Measurements from ENCODE around the gene PRPF18. TPM values are rescaled to one million over a fixed set of nuclear protein-coding genes. Genes with fewer than 3 reads are reported as not detected.

PRPF18 gene
- total RNA-seq, 4 donors from 2014 or later = 19.8 to 42.4 (median 32.3) TPM

DNA sequence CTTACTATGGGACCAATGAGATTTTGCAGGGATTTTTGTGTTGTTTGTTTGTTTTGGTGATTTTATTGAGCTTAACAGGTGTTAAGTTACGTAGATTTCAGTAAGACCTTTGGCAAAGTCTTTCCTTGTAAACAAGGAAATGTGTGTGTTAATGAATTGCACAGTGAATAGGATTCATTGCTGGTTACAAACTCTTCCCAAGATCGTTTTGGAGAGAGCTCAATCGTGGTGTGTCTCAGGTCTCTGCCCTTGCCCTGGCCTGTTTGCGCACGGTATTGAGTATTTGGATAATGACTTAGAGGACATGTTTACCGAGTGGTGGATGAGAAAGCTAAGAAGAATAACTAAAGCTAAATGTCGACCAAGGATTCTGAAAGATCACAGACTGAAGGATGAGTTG is 41.9 kb downstream of the PRPF18 start:
- in situ Hi-C loops (cut with MboI; ENCODE audit: low pct_ligation_motif_present in 1 of 4, low pct_unique_long_range_greater_than_20kb in 1 of 4, low sequenced_read_pairs in 3 of 4) (no loop called here), intact Hi-C loops (cut with DNase I; ENCODE audit: low total_unique reads) (no loop called here)
- H3K27ac ChIP-seq = no peak overlapping the region
- H3K4me1 ChIP-seq = peaks cover 4 to 12% (median 7%) of the 10 kb centered on the region in 4 donors
- TF ChIP-seq EP300 (IDR thresholded peaks at IDR 0.05; ENCODE audit: low read depth) (no peak), POLR2AphosphoS5 (IDR thresholded peaks at IDR 0.05) (no peak)
- H3K9me3 ChIP-seq = no peaks in the 10 kb centered on the region
- WGBS, 2 donors (ENCODE audit: low coverage in 1 of 2) = 42 to 56% methylated on average over 3 to 7 of the region's 7 CpGs
- no peaks in the 10 kb centered on the region for H3K27me3 ChIP-seq
- no peak for DNase-seq
- H3K36me3 ChIP-seq = peaks cover 0 to 7% (median 2%) of the 10 kb centered on the region in 4 donors
- no peak overlapping the region for H3K4me3 ChIP-seq

DNA sequence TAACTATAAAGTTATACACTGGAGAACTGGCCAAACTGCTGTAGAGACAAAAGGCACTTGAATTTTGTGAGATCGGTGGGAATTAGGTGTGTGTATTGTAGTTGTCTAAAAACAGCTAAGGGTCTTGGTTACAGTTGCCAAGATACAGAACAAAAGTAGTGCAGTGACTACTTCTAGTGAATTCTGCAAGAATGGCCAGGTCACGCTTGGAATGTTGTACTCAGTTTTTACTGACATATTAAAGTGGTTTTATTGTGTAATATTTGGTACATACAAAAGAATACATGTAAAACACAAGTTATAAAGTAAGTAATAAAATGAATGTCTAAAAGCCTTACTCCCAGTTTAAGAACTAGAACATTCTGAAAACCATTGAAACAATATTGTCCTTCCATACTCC is 42.4 kb downstream of the PRPF18 start:
- no peak overlapping the region for H3K4me3 ChIP-seq
- H3K27ac ChIP-seq = peak overlapping the region in 1 of 4 donors; percentile 8
- no peak for TF ChIP-seq POLR2A (IDR thresholded peaks at IDR 0.05)
- TF ChIP-seq POLR2AphosphoS5 (IDR thresholded peaks at IDR 0.05) = no peak
- no peak for TF ChIP-seq EP300 (IDR thresholded peaks at IDR 0.05; ENCODE audit: low read depth)
- TF ChIP-seq, protein P1, sequence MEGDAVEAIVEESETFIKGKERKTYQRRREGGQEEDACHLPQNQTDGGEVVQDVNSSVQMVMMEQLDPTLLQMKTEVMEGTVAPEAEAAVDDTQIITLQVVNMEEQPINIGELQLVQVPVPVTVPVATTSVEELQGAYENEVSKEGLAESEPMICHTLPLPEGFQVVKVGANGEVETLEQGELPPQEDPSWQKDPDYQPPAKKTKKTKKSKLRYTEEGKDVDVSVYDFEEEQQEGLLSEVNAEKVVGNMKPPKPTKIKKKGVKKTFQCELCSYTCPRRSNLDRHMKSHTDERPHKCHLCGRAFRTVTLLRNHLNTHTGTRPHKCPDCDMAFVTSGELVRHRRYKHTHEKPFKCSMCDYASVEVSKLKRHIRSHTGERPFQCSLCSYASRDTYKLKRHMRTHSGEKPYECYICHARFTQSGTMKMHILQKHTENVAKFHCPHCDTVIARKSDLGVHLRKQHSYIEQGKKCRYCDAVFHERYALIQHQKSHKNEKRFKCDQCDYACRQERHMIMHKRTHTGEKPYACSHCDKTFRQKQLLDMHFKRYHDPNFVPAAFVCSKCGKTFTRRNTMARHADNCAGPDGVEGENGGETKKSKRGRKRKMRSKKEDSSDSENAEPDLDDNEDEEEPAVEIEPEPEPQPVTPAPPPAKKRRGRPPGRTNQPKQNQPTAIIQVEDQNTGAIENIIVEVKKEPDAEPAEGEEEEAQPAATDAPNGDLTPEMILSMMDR (IDR thresholded peaks at IDR 0.05) = no peak
- 81% methylated on average over 2 of the region's 2 CpGs for WGBS, 2 donors (ENCODE audit: low coverage in 1 of 2)
- H3K27me3 ChIP-seq = no peaks in the 10 kb centered on the region
- no peak for DNase-seq
- H3K9me3 ChIP-seq = no peaks in the 10 kb centered on the region
- H3K4me1 ChIP-seq = peaks cover 4 to 16% (median 7%) of the 10 kb centered on the region in 4 donors
- in situ Hi-C loops (cut with MboI; ENCODE audit: low pct_ligation_motif_present in 1 of 4, low pct_unique_long_range_greater_than_20kb in 1 of 4, low sequenced_read_pairs in 3 of 4) (no loop called here), intact Hi-C loops (cut with DNase I; ENCODE audit: low total_unique reads) (no loop called here)
- H3K36me3 ChIP-seq = peaks cover 0 to 7% (median 2%) of the 10 kb centered on the region in 4 donors

DNA sequence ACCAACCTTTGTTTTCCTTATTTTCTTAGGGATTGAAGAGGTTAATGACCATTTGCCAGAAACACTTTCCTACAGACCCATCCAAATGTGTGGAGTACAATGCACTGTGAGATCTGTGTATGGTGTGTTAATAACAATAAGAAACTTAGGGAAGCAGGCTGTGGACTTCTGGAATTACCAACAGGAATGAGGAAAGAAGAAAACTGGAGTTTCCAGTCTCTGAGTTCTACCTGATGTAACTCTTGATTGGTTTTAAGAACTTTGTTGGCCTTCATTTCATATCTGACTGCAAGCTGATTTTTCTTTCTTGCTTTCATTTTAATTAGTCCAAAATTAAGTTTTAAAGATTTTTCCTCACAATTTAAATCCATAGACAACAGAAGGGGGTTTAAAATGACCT is 43.5 kb downstream of the PRPF18 start:
- DNase-seq = no peak
- no peaks in the 10 kb centered on the region for H3K9me3 ChIP-seq
- H3K27ac ChIP-seq = no peak overlapping the region
- intact Hi-C loops (cut with DNase I; ENCODE audit: low total_unique reads) = no loop called here
- H3K36me3 ChIP-seq = peaks cover 0 to 3% (median 0%) of the 10 kb centered on the region in 4 donors
- H3K27me3 ChIP-seq = no peaks in the 10 kb centered on the region
- TF ChIP-seq EP300 (IDR thresholded peaks at IDR 0.05; ENCODE audit: low read depth) (no peak), POLR2AphosphoS5 (IDR thresholded peaks at IDR 0.05) (no peak), POLR2A (IDR thresholded peaks at IDR 0.05) (no peak)
- TF ChIP-seq, protein P1 (IDR thresholded peaks at IDR 0.05) = no peak
- no peak overlapping the region for H3K4me3 ChIP-seq
- H3K4me1 ChIP-seq = peaks cover 6 to 23% (median 10%) of the 10 kb centered on the region in 4 donors
- in situ Hi-C loops (cut with MboI; ENCODE audit: low pct_ligation_motif_present in 1 of 4, low pct_unique_long_range_greater_than_20kb in 1 of 4, low sequenced_read_pairs in 3 of 4) = no loop called here

DNA sequence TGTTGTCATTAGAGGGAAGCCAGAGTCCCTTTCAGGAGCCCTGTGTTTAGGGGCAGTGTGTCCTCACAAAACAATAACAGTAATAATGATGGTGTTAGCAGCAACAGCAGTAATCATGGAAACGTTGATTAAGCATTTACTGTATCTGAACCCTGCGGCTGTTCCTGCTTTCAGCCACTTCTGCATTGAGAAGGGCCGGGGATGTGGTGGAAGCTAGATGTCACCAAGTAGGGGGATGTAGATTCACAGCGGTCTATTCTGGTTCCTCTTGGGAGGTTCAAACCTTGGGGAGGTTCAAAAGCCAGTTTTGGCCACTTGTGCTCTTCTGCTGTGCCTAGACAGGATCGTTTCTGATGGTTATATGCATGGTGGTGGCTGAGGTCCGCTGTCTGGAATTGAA is 44.8 kb downstream of the PRPF18 start:
- Histone ChIP-seq H3K27ac (no peak overlapping the region), H3K4me1 (peaks cover 6 to 23% (median 10%) of the 10 kb centered on the region in 4 donors), H3K27me3 (no peaks in the 10 kb centered on the region), H3K9me3 (no peaks in the 10 kb centered on the region), H3K4me3 (no peak overlapping the region), H3K36me3 (no peaks in the 10 kb centered on the region)
- in situ Hi-C loops (cut with MboI; ENCODE audit: low pct_ligation_motif_present in 1 of 4, low pct_unique_long_range_greater_than_20kb in 1 of 4, low sequenced_read_pairs in 3 of 4) (no loop called here), intact Hi-C loops (cut with DNase I; ENCODE audit: low total_unique reads) (no loop called here)
- no peak for DNase-seq
- TF ChIP-seq POLR2AphosphoS5 (IDR thresholded peaks at IDR 0.05) (no peak), POLR2A (IDR thresholded peaks at IDR 0.05) (no peak), EP300 (IDR thresholded peaks at IDR 0.05; ENCODE audit: low read depth) (no peak)
- TF ChIP-seq, protein P1 (IDR thresholded peaks at IDR 0.05) = no peak
- WGBS, 2 donors (ENCODE audit: low coverage in 1 of 2) = 75 to 86% methylated on average over 1 to 6 of the region's 6 CpGs

DNA sequence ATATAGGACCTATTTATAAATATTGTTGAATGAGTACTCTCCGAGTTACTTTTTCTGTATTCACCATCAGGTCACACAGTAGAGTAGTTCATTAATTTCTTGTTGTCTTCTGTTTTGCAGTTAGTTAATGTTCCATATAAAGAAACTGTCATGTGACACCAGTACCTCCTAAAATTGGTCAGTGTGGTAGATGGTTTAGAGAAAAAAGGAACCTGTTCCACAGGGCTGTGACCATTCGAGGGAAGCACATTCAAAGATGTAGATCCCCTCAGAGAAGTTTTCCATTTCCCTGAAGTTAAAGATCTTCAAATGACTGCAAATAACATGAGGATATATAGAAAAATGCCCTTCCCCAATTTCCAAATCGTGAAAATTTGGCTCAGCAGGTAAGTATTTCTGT is 45.7 kb downstream of the PRPF18 start:
- H3K4me3 ChIP-seq = no peak overlapping the region
- in situ Hi-C loops (cut with MboI; ENCODE audit: low pct_ligation_motif_present in 1 of 4, low pct_unique_long_range_greater_than_20kb in 1 of 4, low sequenced_read_pairs in 3 of 4) (no loop called here), intact Hi-C loops (cut with DNase I; ENCODE audit: low total_unique reads) (no loop called here)
- DNase-seq = no peak
- H3K9me3 ChIP-seq = no peaks in the 10 kb centered on the region
- H3K4me1 ChIP-seq = peaks cover 6 to 23% (median 10%) of the 10 kb centered on the region in 4 donors
- no peak for TF ChIP-seq POLR2AphosphoS5 (IDR thresholded peaks at IDR 0.05)
- TF ChIP-seq, protein P1 (IDR thresholded peaks at IDR 0.05) = no peak
- no peak for TF ChIP-seq POLR2A (IDR thresholded peaks at IDR 0.05)
- no peak for TF ChIP-seq EP300 (IDR thresholded peaks at IDR 0.05; ENCODE audit: low read depth)
- H3K27ac ChIP-seq = peak overlapping the region; percentile 56 to 81 (median 72)
- no peaks in the 10 kb centered on the region for H3K36me3 ChIP-seq
- H3K27me3 ChIP-seq = no peaks in the 10 kb centered on the region
- 75 to 83% methylated on average over 3 of the region's 3 CpGs for WGBS, 2 donors (ENCODE audit: low coverage in 1 of 2)
